GM12878 (cell line): ENCODE measurements around the gene VKORC1. TPM values are rescaled to one million over a fixed set of nuclear protein-coding genes. Genes with fewer than 3 reads are reported as not detected.
A peak's percentile ranks its signal among the peaks of the same experiment; 100 is the strongest.

Experiments
- ATF7 ChIP-seq: fragments of 450-650 bp; IDR thresholded peaks from 2 replicates; pipeline ENCODE4 v1.6.1; 2016; ENCODE audit warnings: low read depth, mild to moderate bottlenecking
- CEBPB ChIP-seq, 2 experiments: fragments of 150-350 bp in 1 of 2; IDR thresholded peaks; 2 replicates each; pipeline ENCODE4 v1.6.1; 2012 to 2014; ENCODE audit warnings: low read depth in 2 of 2, low read length in 2 of 2, borderline replicate concordance in 1 of 2, inconsistent platforms in 1 of 2
- HDAC6 ChIP-seq: fragments of 200-600 bp; sonication (generic); IDR thresholded peaks from one replicate; pipeline ENCODE4 v1.8.0; 2017; ENCODE audit warnings: antibody characterized with exemption; ENCODE audit not compliant: unreplicated experiment
- MXI1 ChIP-seq: fragments of 150-350 bp; IDR thresholded peaks from 2 replicates; pipeline ENCODE4 v1.6.1; 2011; ENCODE audit warnings: low read depth, mild to moderate bottlenecking, inconsistent platforms, low read length, improper control_type of control experiment
- NFXL1 ChIP-seq: fragments of 450-650 bp; IDR thresholded peaks from 2 replicates; pipeline ENCODE4 v1.6.1; 2017; ENCODE audit warnings: antibody characterized with exemption, mild to moderate bottlenecking, borderline replicate concordance
- NFYB ChIP-seq: IDR thresholded peaks from 2 replicates; pipeline ENCODE4 v1.6.1; 2011; ENCODE audit warnings: low read depth, mild to moderate bottlenecking, low read length, improper control_type of control experiment, moderate library complexity; ENCODE audit not compliant: insufficient read depth
- RAD51 ChIP-seq: fragments of 450-650 bp; IDR thresholded peaks from 2 replicates; pipeline ENCODE4 v1.6.1; 2016; ENCODE audit warnings: moderate library complexity, mild to moderate bottlenecking, inconsistent platforms
- ZNF384 ChIP-seq: IDR thresholded peaks from 2 replicates; pipeline ENCODE4 v1.6.1; 2012; ENCODE audit warnings: low read depth, mild to moderate bottlenecking, low read length, improper control_type of control experiment, borderline replicate concordance
- polyA plus RNA-seq, 11 experiments: library from polyadenylated mRNA; depleted of rRNA in 4 of 11; unstranded in 6 of 11; stranded (reverse) in 5 of 11; fragments of >200 nt; fragmentation: Nextera tagmentation in 4 of 11; fragmentation: Illumina TruSeq in 1 of 11; extraction: Ambion mirVana in 4 of 11; extraction: Trizol in 1 of 11; gene quantifications; 1 replicate in 1 of 11; 2 replicates in 10 of 11; pipeline versions ENCODE4 v1.2.1 to v1.2.3, GENCODE V29; 2011 to 2016; ENCODE audit warnings: inconsistent platforms in 2 of 11, missing spikeins in 2 of 11, low read depth in 1 of 11
- total RNA-seq, 4 experiments: library from RNA; depleted of rRNA in 3 of 4; stranded (reverse); fragments of >200 nt in 3 of 4; fragmentation: Illumina TruSeq in 1 of 4; extraction: Trizol in 1 of 4; gene quantifications; 2 replicates each; pipeline versions ENCODE4 v1.2.1 to v1.2.3, GENCODE V29; 2013 to 2021
- TF ChIP-seq, protein P1 (sequence below): fragments of 450-650 bp; IDR thresholded peaks from 2 replicates; pipeline ENCODE4 v1.6.1; 2016; ENCODE audit warnings: mild to moderate bottlenecking
- TF ChIP-seq, protein P2 (sequence below): IDR thresholded peaks from 2 replicates; pipeline ENCODE4 v1.6.1; 2012; ENCODE audit warnings: low read depth, low read length, improper control_type of control experiment
- TF ChIP-seq, protein P3 (sequence below): IDR thresholded peaks from 2 replicates; pipeline ENCODE4 v1.6.1; 2011; ENCODE audit warnings: low read depth, mild to moderate bottlenecking, low read length, moderate library complexity, borderline replicate concordance; ENCODE audit errors: extremely low read depth
- TF ChIP-seq, protein P4 (sequence below): IDR thresholded peaks from 2 replicates; pipeline ENCODE4 v1.6.1; 2011; ENCODE audit warnings: low read depth, low read length, improper control_type of control experiment, borderline replicate concordance

VKORC1 gene
- total and polyA plus RNA-seq, 10 of the 15 experiments (the other 5 are each of a cell fraction or from before 2014, with no cell fraction given), result 19.8 to 140 (median 57.7) TPM

DNA sequence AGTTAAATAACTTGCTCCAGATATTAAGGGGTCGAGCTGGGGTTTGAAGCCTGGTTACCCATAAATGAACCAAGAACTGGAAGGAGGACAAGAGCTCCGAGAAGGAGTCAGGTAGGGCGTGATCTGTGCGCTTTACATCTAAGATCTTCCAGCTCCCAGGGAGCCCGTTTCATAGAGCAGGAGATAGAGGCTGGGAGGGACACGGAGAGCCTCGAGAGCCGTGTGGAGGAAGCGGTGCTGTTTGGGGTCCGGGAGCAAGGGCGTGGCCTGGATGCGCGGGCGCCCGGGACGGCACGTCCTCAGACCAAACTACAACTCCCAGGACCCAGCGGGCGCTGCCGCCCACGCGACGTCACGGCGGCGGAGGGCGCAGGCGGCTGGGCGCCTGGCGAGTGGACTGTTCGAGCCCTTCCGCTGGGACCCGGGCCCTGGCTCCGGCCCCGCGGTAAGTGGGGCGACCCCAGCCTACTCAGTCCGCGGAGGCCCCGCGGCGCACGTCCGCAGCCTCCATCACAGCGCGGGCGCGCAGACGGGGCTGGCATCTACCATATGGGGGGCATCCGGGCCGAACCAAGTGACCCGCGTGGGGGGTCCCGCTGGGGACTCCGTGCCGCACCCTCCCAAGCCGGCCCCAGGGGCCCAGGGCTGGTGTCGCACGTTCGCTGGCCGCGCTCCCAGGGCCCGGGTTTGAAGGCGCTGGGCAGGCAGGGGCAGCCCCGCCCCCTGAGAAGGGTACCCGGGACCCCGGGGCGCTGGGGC, 13.6 kb upstream of the VKORC1 start, which contains the start of gene BCKDK (continued):
- no peak for TF ChIP-seq MXI1
- TF ChIP-seq ATF7, result no peak
- TF ChIP-seq NFXL1, result no peak
- TF ChIP-seq, protein P1, sequence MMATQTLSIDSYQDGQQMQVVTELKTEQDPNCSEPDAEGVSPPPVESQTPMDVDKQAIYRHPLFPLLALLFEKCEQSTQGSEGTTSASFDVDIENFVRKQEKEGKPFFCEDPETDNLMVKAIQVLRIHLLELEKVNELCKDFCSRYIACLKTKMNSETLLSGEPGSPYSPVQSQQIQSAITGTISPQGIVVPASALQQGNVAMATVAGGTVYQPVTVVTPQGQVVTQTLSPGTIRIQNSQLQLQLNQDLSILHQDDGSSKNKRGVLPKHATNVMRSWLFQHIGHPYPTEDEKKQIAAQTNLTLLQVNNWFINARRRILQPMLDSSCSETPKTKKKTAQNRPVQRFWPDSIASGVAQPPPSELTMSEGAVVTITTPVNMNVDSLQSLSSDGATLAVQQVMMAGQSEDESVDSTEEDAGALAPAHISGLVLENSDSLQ, result no peak
- TF ChIP-seq, protein P2, sequence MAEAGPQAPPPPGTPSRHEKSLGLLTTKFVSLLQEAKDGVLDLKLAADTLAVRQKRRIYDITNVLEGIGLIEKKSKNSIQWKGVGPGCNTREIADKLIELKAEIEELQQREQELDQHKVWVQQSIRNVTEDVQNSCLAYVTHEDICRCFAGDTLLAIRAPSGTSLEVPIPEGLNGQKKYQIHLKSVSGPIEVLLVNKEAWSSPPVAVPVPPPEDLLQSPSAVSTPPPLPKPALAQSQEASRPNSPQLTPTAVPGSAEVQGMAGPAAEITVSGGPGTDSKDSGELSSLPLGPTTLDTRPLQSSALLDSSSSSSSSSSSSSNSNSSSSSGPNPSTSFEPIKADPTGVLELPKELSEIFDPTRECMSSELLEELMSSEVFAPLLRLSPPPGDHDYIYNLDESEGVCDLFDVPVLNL, result peak; percentile 44; the same call in 1 of the 2 replicates
- TF ChIP-seq NFYB, result no peak
- TF ChIP-seq, protein P3, sequence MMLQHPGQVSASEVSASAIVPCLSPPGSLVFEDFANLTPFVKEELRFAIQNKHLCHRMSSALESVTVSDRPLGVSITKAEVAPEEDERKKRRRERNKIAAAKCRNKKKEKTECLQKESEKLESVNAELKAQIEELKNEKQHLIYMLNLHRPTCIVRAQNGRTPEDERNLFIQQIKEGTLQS, result no peak
- no peak for TF ChIP-seq HDAC6
- TF ChIP-seq, protein P4, sequence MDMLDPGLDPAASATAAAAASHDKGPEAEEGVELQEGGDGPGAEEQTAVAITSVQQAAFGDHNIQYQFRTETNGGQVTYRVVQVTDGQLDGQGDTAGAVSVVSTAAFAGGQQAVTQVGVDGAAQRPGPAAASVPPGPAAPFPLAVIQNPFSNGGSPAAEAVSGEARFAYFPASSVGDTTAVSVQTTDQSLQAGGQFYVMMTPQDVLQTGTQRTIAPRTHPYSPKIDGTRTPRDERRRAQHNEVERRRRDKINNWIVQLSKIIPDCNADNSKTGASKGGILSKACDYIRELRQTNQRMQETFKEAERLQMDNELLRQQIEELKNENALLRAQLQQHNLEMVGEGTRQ, result no peak
- TF ChIP-seq RAD51, result no peak
- no peak for TF ChIP-seq CEBPB (IDR thresholded peaks at IDR 0.05; ENCODE audit: borderline replicate concordance in 1 of 2, low read depth in 2 of 2, low read length in 2 of 2)
- no peak for TF ChIP-seq ZNF384
